HG03064 (cell line): ENCODE measurements around the gene ZNF460.

Source experiments
- ATAC-seq: cut with Tn5 transposase; IDR thresholded peaks from one replicate; pipeline ENCODE4 v1.9.1; 2021; ENCODE audit warnings: low read depth; ENCODE audit not compliant: unreplicated experiment

ZNF460 gene

DNA sequence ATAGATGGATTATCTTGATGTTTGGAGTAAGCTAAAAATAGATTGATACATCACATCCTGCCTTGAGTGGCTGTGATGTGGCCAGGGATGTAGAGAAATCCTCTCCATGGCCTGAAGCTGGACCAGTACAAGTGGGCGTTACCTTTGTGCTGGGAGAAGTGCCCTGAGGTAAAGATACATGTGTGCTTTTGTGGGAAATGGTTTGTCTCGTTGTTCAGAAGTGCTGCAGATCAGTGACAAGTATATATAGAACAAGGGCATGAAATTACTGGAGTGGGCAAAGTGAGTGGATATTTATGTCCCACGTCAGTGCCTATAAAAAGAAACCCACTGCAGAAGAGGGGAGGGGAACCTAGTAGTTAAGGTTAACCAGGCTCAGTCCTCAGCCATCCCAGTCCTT, 58.6 kb downstream of the ZNF460 start:
- no peak for ATAC-seq

DNA sequence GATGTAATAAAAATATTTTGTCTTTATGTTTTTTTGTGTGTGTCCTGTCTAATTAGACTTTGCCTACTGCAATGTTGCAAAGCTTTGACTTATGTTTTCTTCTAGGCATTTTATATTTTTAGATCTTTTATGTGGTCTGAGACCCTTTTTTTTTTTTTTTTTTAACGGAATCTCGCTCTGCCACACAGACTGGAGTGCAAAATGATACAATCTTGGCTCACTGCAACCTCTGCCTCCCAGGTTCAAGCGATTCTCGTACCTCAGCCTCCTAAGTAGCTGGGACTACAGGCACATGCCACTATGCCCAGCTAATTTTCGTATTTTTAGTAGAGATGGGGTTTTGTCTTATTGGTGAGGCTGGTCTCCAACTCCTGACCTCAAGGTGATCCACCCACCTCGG, 62.3 kb downstream of the ZNF460 start:
- no peak for ATAC-seq
